ENCODE measurements around the gene SYNM.

SYNM gene

GRCh38 chr15:99158626-99159412, 53.9 kb downstream of the SYNM start:
- Histone ChIP-seq H2BK15ac (ENCODE audit: low read length) (no peak overlapping the region), H3K14ac (ENCODE audit: low read length) (no peak overlapping the region), H3K79me1 (ENCODE audit: low read depth, low read length) (no peaks in the 10 kb centered on the region), H2AK5ac (ENCODE audit: low read depth, low read length) (no peak overlapping the region), H3K4ac (ENCODE audit: low read length) (no peak overlapping the region), H2BK120ac (ENCODE audit: low read depth, low read length) (no peak overlapping the region), H3K4me3 (ENCODE audit: low read length in 2 of 2) (no peak overlapping the region), H2BK5ac (ENCODE audit: low read length) (no peak overlapping the region), H3K36me3 (replicated peaks in 1 of 2; ENCODE audit: control insufficient read depth in 2 of 2, insufficient read depth in 2 of 2, low read length in 2 of 2) (peaks cover 5 to 61% of the 10 kb centered on the region in 2 donors), H3K23ac (ENCODE audit: low read depth, low read length, poor library complexity) (no peak overlapping the region), H4K91ac (ENCODE audit: low read depth, low read length, poor library complexity) (no peak overlapping the region), H3K9ac (ENCODE audit: low read depth, low read length, poor library complexity) (peak overlapping the region; percentile 35), H3K27ac (replicated peaks; ENCODE audit: low read length) (no peak overlapping the region), H4K8ac (ENCODE audit: low read depth, low read length) (peak overlapping the region; percentile 92), H2AFZ (ENCODE audit: low read length) (no peak overlapping the region), H3K4me1 (ENCODE audit: control insufficient read depth in 2 of 2, insufficient read depth in 1 of 2, low read depth in 1 of 2, low read length in 2 of 2) (peaks cover 2 to 8% of the 10 kb centered on the region in 2 donors), H3K27me3 (ENCODE audit: control insufficient read depth in 3 of 3, insufficient read depth in 3 of 3, low read depth in 1 of 3, low read length in 3 of 3) (no peaks in the 10 kb centered on the region), H3K4me2 (ENCODE audit: insufficient read depth, low read length, poor library complexity, severe bottlenecking) (no peak overlapping the region), H2BK12ac (ENCODE audit: low read length) (no peak overlapping the region), H3K9me3 (replicated peaks in 1 of 2; ENCODE audit: control insufficient read depth in 2 of 2, insufficient read depth in 1 of 2, low read depth in 1 of 2, low read length in 2 of 2) (no peaks in the 10 kb centered on the region), H3K18ac (ENCODE audit: low read length) (peak overlapping the region; percentile 18)
- DNase-seq (ENCODE audit: low spot score) = no peak
- no CpG with 5 or more reads among the region's 6 CpGs for WGBS, 2 donors (ENCODE audit: extremely low coverage in 2 of 2, insufficient read length in 2 of 2, insufficient replicate concordance in 1 of 2)

DNA sequence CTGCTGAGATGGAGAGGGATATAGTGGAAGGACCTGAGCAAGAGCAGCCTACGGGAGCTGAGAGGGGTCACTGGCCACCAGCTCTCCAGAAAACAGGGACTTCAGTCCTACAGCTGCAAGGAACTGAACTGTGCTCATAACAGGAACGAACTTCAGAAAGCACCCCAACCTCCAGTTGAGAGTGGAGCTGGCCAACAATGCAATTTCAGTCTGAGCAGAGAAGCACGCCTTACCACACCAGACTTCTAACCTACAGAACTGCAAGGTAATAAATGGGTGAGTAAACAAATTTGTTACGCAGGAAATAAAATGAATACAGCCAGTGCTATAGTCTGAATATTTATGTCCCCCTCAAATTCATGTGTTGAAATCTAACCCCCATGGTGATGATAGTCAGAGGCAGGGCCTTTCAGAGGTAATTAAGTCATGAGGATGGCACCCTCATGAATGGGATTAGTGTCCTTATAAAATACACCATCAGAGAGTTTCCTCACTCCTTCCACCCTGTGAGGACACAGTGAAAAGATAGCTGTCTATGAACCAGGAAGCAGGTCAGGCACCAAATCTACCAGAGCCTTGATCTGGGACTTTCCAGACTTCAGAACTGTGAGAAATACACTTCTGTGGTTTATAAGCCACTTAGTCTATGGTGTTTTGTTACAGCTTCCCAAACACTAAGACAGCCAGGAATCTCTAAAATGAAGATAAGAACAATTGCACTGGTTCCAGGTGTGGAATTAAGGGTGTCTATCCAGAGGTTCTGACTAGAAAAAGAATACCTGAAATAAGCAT, 58.6 kb downstream of the SYNM start:
- H3K36me3 ChIP-seq (replicated peaks in 1 of 2; ENCODE audit: control insufficient read depth in 2 of 2, insufficient read depth in 2 of 2, low read length in 2 of 2) = peaks cover 7 to 45% of the 10 kb centered on the region in 2 donors
- no peaks in the 10 kb centered on the region for H3K9me3 ChIP-seq (replicated peaks in 1 of 2; ENCODE audit: control insufficient read depth in 2 of 2, insufficient read depth in 1 of 2, low read depth in 1 of 2, low read length in 2 of 2)
- no CpG with 5 or more reads among the region's 4 CpGs for WGBS, 2 donors (ENCODE audit: extremely low coverage in 2 of 2, insufficient read length in 2 of 2, insufficient replicate concordance in 1 of 2)
- no peak overlapping the region for H2AFZ ChIP-seq (ENCODE audit: low read length)
- no peak overlapping the region for H2BK15ac ChIP-seq (ENCODE audit: low read length)
- H2BK5ac ChIP-seq (ENCODE audit: low read length) = no peak overlapping the region
- DNase-seq (ENCODE audit: low spot score) = no peak
- no peak overlapping the region for H3K4me3 ChIP-seq (ENCODE audit: low read length in 2 of 2)
- H3K79me1 ChIP-seq (ENCODE audit: low read depth, low read length) = no peaks in the 10 kb centered on the region
- no peak overlapping the region for H3K4me2 ChIP-seq (ENCODE audit: insufficient read depth, low read length, poor library complexity, severe bottlenecking)
- no peak overlapping the region for H2AK5ac ChIP-seq (ENCODE audit: low read depth, low read length)
- no peak overlapping the region for H3K4ac ChIP-seq (ENCODE audit: low read length)
- no peak overlapping the region for H2BK120ac ChIP-seq (ENCODE audit: low read depth, low read length)
- no peak overlapping the region for H3K23ac ChIP-seq (ENCODE audit: low read depth, low read length, poor library complexity)
- no peaks in the 10 kb centered on the region for H3K27me3 ChIP-seq (ENCODE audit: control insufficient read depth in 3 of 3, insufficient read depth in 3 of 3, low read depth in 1 of 3, low read length in 3 of 3)
- H3K27ac ChIP-seq (replicated peaks; ENCODE audit: low read length) = no peak overlapping the region
- no peak overlapping the region for H3K18ac ChIP-seq (ENCODE audit: low read length)
- no peak overlapping the region for H3K14ac ChIP-seq (ENCODE audit: low read length)
- H4K8ac ChIP-seq (ENCODE audit: low read depth, low read length) = no peak overlapping the region
- no peak overlapping the region for H2BK12ac ChIP-seq (ENCODE audit: low read length)
- H4K91ac ChIP-seq (ENCODE audit: low read depth, low read length, poor library complexity) = no peak overlapping the region
- peaks cover 0 to 9% of the 10 kb centered on the region in 2 donors for H3K4me1 ChIP-seq (ENCODE audit: control insufficient read depth in 2 of 2, insufficient read depth in 1 of 2, low read depth in 1 of 2, low read length in 2 of 2)
- H3K9ac ChIP-seq (ENCODE audit: low read depth, low read length, poor library complexity) = no peak overlapping the region

GRCh38 chr15:99164119-99164518, 59.2 kb downstream of the SYNM start:
- H2AK5ac ChIP-seq (ENCODE audit: low read depth, low read length) = no peak overlapping the region
- no peak overlapping the region for H2AFZ ChIP-seq (ENCODE audit: low read length)
- peaks cover 6 to 38% of the 10 kb centered on the region in 2 donors for H3K36me3 ChIP-seq (replicated peaks in 1 of 2; ENCODE audit: control insufficient read depth in 2 of 2, insufficient read depth in 2 of 2, low read length in 2 of 2)

More at GRCh38 chr15:99164119-99164518, 59.2 kb downstream of the SYNM start:
- Histone ChIP-seq H2BK15ac (ENCODE audit: low read length) (no peak overlapping the region), H3K18ac (ENCODE audit: low read length) (no peak overlapping the region), H4K91ac (ENCODE audit: low read depth, low read length, poor library complexity) (no peak overlapping the region), H3K27ac (replicated peaks; ENCODE audit: low read length) (no peak overlapping the region), H2BK12ac (ENCODE audit: low read length) (no peak overlapping the region), H2BK120ac (ENCODE audit: low read depth, low read length) (no peak overlapping the region), H3K9ac (ENCODE audit: low read depth, low read length, poor library complexity) (no peak overlapping the region), H3K4me2 (ENCODE audit: insufficient read depth, low read length, poor library complexity, severe bottlenecking) (no peak overlapping the region), H3K9me3 (replicated peaks in 1 of 2; ENCODE audit: control insufficient read depth in 2 of 2, insufficient read depth in 1 of 2, low read depth in 1 of 2, low read length in 2 of 2) (no peaks in the 10 kb centered on the region), H3K14ac (ENCODE audit: low read length) (no peak overlapping the region), H3K4me1 (ENCODE audit: control insufficient read depth in 2 of 2, insufficient read depth in 1 of 2, low read depth in 1 of 2, low read length in 2 of 2) (peaks cover 0 to 9% of the 10 kb centered on the region in 2 donors), H3K4ac (ENCODE audit: low read length) (no peak overlapping the region), H4K8ac (ENCODE audit: low read depth, low read length) (no peak overlapping the region), H3K4me3 (ENCODE audit: low read length in 2 of 2) (no peak overlapping the region), H3K27me3 (ENCODE audit: control insufficient read depth in 3 of 3, insufficient read depth in 3 of 3, low read depth in 1 of 3, low read length in 3 of 3) (no peaks in the 10 kb centered on the region), H3K79me1 (ENCODE audit: low read depth, low read length) (no peaks in the 10 kb centered on the region), H2BK5ac (ENCODE audit: low read length) (no peak overlapping the region), H3K23ac (ENCODE audit: low read depth, low read length, poor library complexity) (no peak overlapping the region)
- DNase-seq (ENCODE audit: low spot score) = no peak
- no CpG with 5 or more reads among the region's 3 CpGs for WGBS, 2 donors (ENCODE audit: extremely low coverage in 2 of 2, insufficient read length in 2 of 2, insufficient replicate concordance in 1 of 2)
